ENCODE measurements around the gene DNAJB14.

Gene DNAJB14

DNA sequence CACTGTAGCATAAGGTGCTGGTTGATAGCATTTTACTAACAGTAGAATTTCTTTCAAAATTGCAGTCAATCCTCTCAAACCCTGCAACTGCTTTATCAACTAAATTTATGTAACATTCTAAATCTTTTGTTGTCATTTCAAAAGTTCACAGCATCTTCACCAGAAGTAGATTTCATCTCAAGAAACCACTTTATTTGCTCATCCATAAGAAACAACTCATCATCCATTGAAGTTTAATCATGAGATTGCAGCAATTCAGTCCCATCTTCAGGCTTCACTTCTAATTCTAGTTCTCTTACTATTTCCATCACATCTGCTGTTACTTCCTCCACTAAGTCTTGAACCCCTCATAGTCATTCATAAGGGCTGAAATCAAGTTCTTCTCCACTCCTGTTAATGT, 73.8 kb downstream of the DNAJB14 start:
- no peak for DNase-seq (ENCODE audit: low read depth in 2 of 2)

DNA sequence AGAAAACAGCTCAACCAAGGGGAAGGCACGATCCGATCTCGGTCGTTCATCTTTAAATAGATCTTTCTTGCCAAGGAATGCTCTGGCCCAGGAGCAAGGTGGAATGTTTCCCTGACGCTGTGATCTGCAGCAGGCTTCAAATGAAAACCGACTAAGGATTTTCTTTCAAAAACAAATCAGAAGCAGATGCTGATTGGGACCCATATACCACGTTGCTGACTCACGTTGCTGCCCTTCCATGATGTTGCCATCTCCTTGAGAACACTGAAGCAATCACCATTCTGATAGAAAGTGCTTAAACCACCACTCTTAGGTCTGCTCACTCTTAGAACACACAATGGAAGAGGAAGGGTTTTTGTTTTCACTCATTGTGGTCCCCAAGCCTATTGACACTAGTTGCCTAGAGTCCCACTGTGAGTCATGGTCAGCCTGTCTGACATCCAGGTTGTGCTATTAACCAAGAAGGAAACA, 78.3 kb downstream of the DNAJB14 start:
- no peak for DNase-seq (ENCODE audit: low read depth in 2 of 2)

DNA sequence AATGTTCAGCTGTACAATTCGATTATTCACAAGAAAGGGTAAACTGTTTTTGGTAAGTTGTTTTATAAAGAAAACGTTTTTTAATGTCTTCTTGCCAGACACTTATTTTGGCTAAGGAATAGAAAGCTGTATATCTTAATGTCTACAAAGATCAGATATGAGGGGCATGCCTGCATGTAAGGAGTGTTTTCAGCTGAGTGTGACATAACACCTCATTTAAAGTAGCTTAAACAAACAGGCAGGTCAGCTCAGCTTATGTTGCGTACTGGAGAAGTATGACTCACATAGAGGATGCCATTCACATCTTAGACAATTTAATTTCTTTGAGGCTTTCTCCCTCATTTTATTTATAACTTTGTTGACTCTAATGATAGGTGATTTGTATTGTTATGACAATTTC, 82.6 kb downstream of the DNAJB14 start:
- no peak for DNase-seq (ENCODE audit: low read depth in 2 of 2)

DNA sequence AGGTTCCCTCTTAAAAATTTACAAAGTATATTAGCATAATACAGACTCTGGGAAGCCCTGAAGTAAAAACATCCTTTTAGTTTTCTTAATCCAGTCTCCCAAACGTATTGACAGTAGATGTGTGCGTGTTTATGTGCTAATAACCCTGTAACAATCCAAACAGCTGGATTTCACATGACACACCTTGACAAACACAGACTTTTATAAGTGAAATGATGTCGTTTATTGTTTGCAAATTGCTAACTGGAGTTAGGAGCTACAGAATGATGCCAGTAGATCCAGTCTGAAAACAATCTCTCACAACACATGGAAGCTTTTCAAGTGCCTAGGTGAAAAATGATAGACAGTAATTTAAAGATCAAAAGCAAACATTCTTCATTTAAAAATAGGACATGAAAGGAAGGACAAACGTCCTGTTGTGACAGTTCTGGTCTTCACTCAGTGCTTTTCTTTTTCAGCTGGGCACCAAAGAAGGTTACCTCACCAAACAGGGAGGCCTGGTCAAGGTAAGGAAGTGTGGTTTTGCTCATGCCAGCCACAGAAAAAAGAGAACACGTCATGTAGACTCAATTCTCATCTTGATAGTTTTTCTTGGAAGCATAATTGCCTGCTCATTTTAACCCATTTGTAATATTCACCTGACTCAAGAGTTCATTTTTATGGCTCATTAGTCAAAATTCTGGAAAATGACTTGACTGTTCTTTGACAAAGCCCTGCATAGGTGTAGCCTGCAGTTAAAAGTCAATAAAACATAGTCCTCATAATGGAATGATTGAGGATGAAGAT, 85.1 kb downstream of the DNAJB14 start:
- no peak for DNase-seq (ENCODE audit: low read depth in 2 of 2)

DNA sequence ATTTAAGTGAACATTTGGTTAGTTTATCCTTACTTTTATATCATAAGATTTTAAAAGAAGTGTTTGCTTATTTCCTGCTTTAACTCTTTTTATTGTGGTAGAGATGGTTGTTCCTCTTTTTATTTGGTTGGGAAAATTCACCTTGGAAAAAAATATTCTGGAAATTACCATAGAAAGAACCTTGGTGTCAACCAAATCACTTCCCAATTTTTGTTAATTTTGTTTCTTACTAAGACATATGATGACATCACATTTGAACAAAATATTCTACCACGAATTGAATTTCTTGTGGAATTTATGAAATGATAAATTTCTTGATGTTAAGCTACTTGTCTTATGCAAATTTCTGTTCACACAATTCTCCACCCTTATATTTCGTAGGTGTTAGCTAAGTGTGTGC, 85.9 kb downstream of the DNAJB14 start:
- DNase-seq (ENCODE audit: low read depth in 2 of 2) = no peak

DNA sequence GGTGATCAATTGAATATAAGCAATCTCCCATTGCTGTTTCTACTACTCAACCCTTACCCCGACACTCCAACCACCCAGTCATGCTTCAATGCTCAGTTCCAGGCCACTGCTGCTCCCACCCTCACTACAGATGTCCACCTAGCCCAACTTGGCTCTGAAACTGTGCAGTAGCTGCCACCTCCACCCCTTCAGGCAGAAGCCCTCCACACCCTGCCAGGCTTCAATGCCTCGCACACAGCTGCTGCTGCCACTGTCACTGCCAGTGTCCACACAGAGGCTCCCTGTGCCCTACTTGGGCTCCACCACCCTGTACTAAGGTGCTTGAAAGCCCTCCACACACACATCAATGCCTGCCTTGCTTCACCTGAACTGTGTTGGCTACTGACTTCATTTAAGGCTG, 86.8 kb downstream of the DNAJB14 start:
- DNase-seq (ENCODE audit: low read depth in 2 of 2) = no peak

DNA sequence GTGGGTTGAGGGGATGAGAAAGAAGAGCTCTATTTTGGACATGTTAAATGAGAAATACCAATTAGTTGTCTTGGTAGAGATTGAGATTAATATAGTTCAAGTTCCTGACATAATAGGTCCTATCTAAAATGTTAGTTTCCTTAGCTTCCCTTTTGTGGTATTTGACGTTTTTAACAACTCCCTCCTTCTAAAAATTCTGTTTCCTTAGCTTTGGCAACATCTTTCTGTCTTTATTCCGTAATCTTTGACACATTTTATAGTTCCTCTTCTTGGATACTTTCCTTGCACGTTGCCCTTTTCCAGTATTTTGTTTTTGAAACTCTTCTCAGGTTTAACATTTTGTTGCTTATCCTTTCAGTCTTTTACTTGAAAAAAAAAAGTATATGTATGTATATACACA, 89.1 kb downstream of the DNAJB14 start:
- no peak for DNase-seq (ENCODE audit: low read depth in 2 of 2)

DNA sequence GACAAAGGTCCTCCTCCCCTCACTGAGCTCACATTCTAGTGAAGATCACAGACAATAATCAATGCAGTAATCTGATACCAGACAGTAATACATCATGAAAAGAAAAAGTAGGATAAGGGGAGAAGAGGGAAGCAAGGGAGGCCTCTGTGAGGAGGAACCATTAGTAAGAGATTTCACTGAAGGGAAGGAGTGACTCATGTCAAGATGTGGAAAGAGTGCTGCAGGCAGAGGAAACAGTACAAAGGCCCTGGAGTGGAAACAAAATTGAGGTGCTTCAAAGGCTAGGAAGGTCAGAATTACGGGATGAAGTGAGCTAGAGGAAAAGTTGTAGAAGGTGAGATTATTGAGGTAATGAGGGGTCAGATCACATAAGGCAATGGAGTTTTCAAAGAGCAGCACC, 90.3 kb downstream of the DNAJB14 start:
- DNase-seq (ENCODE audit: low read depth in 2 of 2) = no peak

DNA sequence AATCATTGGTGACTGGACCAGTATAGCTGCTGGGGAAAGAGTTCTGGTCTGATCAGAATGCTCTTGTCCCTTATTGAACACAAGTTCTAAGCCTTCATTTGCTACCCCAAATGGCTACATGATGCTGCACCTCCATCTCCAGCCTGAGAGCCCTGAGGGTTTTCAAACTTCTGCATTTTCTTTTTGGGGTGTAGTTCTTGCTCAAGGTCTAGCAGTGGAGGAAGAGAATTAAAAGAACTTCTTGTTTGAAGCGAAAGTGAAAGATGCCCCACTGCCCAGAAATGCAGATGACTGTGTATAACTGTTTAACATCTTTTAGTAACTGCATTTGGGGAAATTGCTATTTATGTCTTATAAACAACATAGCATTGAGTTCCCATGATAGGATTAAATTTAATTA, 90.7 kb downstream of the DNAJB14 start:
- no peak for DNase-seq (ENCODE audit: low read depth in 2 of 2)

DNA sequence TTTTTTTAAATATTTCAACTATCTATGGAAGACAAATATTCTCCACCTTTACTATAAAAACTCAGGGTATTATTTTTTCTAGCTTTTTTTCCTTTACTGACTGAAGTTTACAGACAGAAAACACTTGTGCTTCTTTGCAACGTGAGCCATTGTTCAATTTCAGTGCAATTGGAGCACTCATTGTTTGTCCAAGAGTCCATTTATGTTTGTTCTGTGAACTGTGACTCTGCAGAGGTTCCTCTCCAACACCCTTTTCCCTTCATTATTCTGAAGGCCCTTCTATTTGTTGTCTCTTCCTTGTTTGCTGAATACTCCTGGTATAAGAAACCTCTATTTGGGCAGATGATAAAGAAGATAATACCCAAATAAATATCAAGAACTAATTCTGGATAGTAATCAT, 92.4 kb downstream of the DNAJB14 start:
- DNase-seq (ENCODE audit: low read depth in 2 of 2) = no peak

DNA sequence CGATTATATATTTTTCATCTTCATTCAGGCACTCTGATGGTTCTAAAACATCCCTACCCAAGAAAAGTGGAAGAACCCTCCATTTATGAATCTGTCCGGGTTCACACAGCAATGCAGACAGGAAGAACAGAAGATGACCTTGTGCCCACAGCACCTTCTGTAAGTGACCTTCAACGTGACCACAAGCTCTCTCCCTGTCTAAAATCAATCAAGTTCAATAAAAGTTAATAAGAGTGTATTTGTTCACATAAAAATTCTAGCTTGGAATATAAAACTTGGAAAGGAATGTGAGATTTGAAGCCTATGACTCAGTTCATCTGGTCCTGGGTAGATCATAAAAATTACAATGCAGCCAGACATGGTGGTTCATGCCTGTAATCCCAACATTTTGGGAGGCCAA, 93.2 kb downstream of the DNAJB14 start:
- no peak for DNase-seq (ENCODE audit: low read depth in 2 of 2)

DNA sequence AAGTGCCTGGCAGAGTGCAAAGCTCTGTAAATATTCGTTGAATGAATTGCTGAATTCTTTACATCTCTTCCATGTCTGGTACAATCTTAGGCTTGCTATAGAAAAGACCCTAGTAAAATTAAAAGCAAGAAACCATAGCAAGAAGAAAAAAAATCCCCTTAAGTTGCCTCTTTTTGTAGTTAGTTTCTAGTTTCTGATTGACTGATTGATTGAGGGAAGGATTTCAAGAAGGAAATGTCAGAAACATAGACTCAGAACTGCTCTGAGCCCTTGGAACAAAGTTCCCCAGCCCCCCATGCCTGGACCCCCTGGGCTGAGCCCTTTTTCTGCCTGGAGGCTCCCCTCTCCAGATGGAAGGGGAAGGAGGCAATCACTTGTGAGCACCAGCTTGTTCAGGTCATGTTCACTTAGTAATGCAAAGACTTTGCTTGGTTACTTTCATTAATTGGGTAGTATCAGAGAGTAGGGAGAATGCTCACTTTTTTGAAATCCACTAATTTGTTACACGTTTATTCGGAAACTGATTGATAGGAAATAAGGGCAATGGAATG, 94.1 kb downstream of the DNAJB14 start:
- no peak for DNase-seq (ENCODE audit: low read depth in 2 of 2)

DNA sequence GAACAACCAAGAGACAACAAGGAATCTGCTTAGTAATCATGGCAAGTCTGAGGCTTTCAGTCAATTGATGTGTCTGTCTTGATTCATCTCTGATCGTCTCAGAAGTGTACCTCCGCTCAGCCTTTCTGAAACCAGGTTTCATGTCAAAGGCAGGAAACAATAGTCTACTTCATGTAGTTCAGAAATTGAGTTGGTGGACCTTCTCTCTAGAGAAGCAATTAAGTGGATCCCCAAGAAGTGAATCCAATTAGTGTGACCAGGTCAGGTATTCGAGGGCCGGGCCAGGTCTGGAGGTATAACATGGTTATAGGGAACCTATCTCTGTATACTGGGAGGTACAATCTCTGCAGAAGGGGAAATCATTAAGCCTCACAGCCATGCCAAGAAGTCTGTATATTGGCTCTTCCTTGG, 97.8 kb downstream of the DNAJB14 start:
- no peak for DNase-seq (ENCODE audit: low read depth in 2 of 2)

DNA sequence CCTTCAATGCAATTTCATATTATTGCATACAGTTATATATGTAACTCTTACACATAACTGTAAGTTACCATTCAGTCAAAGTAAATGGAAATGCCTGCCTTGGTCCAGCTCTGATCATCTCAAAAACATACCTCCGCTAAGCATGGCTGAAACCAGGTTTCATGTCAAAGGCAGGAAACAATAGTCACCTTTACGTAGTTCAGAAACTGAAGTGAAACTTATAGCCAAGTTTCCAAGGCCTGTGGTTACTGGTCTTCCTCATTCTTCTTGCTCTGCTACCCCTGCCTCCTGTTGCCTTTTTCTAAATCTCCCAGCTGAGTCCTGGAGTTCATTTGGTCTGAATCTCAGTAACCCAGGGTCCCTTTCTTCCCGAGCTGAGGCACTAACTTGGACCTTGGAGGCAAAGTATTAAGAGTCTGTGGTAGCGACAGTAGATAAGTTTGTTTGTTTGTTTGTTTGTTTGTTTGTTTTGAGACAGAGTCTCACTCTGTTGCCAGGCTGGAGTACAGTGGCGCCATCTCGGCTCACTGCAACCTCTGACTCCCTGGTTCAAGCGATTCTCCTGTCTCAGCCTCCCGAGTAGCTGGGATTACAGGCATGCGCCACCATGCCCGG, 98.9 kb downstream of the DNAJB14 start:
- DNase-seq (ENCODE audit: low read depth in 2 of 2) = no peak

DNA sequence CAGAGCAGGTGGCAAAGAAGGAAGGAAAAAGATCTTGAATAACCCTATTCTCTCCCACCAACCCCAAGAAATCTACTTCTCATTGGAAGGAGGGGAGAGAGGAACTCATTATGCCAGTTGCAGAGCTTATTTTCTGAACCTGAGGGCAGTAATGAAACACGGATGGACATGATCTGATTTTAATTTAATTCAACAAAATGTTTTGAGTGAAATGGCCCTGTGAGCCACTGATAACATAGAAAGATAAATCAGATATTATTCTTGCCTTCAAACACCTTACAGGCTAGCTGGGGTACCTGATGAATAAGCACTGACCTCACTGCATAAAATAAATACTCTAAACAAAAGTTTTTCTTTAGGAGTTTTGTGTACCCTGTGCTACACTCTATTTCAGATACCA, 99.5 kb downstream of the DNAJB14 start:
- DNase-seq (ENCODE audit: low read depth in 2 of 2) = no peak

Measured in stimulated activated CD8-positive, alpha-beta memory T cell treated with anti-CD3 and anti-CD28 coated beads, Interleukin-2, amount 100 ng/mL, for 1 hour (primary cell).